ENCODE data around the gene WDR59.

GRCh38 chr16:75025761-75026160, 40.8 kb upstream of the WDR59 start:
- TF ChIP-seq EZH2 (optimal IDR thresholded peaks at IDR 0.05; ENCODE audit: low read depth, low read length) (no peak), CTCF (IDR thresholded peaks at IDR 0.05; ENCODE audit: low read length) (no peak)
